CD4-positive, alpha-beta T cell (primary cell): Measurements from ENCODE around the gene HOXA5. TPM values are rescaled to one million over a fixed set of nuclear protein-coding genes. Genes with fewer than 3 reads are reported as not detected.
A peak's percentile ranks its signal among the peaks of the same experiment; 100 is the strongest.

Experiments
- ATAC-seq: fragments of 200-7000 bp; cut with Tn5 transposase; one replicate; pipeline ENCODE4 v1.10.0; 2022; ENCODE audit warnings: mild to moderate bottlenecking; ENCODE audit not compliant: poor library complexity
- CTCF ChIA-PET: fragments of 350-600 bp; sonication (Branson Sonifier 250); formaldehyde crosslinking; loops from one replicate; lab custom pipeline; 2021; ENCODE audit warnings: antibody characterized with exemption, inconsistent platforms; lab: Charles Lee
- POLR2A ChIA-PET: fragments of 350-600 bp; sonication (Branson Sonifier 250); formaldehyde crosslinking; loops from one replicate; lab custom pipeline; 2021; ENCODE audit warnings: antibody characterized with exemption, inconsistent platforms; lab: Charles Lee
- DNase-seq, 14 experiments: peaks; one replicate each; pipeline ENCODE4 v3.0.0-alpha.2; 2013 to 2020; ENCODE audit warnings: mixed read lengths in 2 of 14
- H3K27ac ChIP-seq, 2 donors: one replicate each; pipeline versions ENCODE4 v1.5.1 to v1.7.0; 2013; ENCODE audit warnings: low read length in 2 of 2, low read depth in 1 of 2, mild to moderate bottlenecking in 1 of 2
- H3K27me3 ChIP-seq, 2 experiments: 1 replicate in 1 of 2; 2 replicates in 1 of 2; pipeline versions ENCODE4 v1.6.1 to v1.7.0; 2013; ENCODE audit warnings: low read length in 2 of 2, control low read depth in 1 of 2, mild to moderate bottlenecking in 1 of 2, moderate library complexity in 1 of 2; ENCODE audit not compliant: insufficient read depth in 2 of 2, control insufficient read depth in 1 of 2
- H3K36me3 ChIP-seq: one replicate; pipeline ENCODE4 v1.6.1; 2013; ENCODE audit warnings: low read length, control low read depth; ENCODE audit not compliant: insufficient read depth
- H3K4me1 ChIP-seq: one replicate; pipeline ENCODE4 v1.6.1; 2013; ENCODE audit warnings: low read length, control low read depth; ENCODE audit not compliant: insufficient read depth
- H3K4me3 ChIP-seq: one replicate; pipeline ENCODE4 v1.5.1; 2013; ENCODE audit warnings: mild to moderate bottlenecking, low read length, moderate library complexity
- H3K9me3 ChIP-seq, 2 experiments: 1 replicate in 1 of 2; 2 replicates in 1 of 2; pipeline versions ENCODE4 v1.6.1 to v1.7.0; 2013; ENCODE audit warnings: low read length in 2 of 2, mild to moderate bottlenecking in 2 of 2, control low read depth in 1 of 2, moderate library complexity in 1 of 2; ENCODE audit not compliant: control insufficient read depth in 1 of 2, insufficient read depth in 1 of 2
- H3K27ac Mint-ChIP-seq: one replicate; pipeline ENCODE4 v1.8.0; 2020; ENCODE audit warnings: mixed read lengths
- H3K27me3 Mint-ChIP-seq: one replicate; pipeline ENCODE4 v1.8.0; 2021; ENCODE audit warnings: mixed read lengths
- H3K36me3 Mint-ChIP-seq: one replicate; pipeline ENCODE4 v1.8.0; 2021; ENCODE audit warnings: low read depth, mixed read lengths
- H3K4me1 Mint-ChIP-seq: one replicate; pipeline ENCODE4 v1.8.0; 2021; ENCODE audit warnings: low read depth, mixed read lengths
- H3K4me3 Mint-ChIP-seq: one replicate; pipeline ENCODE4 v1.8.0; 2020; ENCODE audit warnings: mild to moderate bottlenecking, mixed read lengths
- H3K9me3 Mint-ChIP-seq: one replicate; pipeline ENCODE4 v1.8.0; 2020; ENCODE audit warnings: mixed read lengths
- CTCF ChIP-seq: fragments of 200-600 bp; IDR thresholded peaks from one replicate; pipeline ENCODE4 v1.8.0; 2022; ENCODE audit warnings: antibody characterized with exemption, mild to moderate bottlenecking
- intact Hi-C, 2 experiments: fragments of 100-400 bp; cut with DNase I in 1 of 2; cut with micrococcal nuclease in 1 of 2; formaldehyde crosslinking; loops; one replicate each; pipeline versions ENCODE4 v1.15.1 to v1.9.0; 2023 to 2025; cut with DNase I, micrococcal nuclease
- total RNA-seq, 174 experiments: library from RNA in 2 of 174; stranded (reverse) in 2 of 174; gene quantifications; one replicate each; pipeline ENCODE4 v1.2.3 and lab custom pipeline; 2021 to 2026

HOXA5 gene
- total RNA-seq, 2 experiments from 2014 or later, result not detected

GRCh38 chr7:27101171-27101956 is 42.1 kb downstream of the HOXA5 start:
- DNase-seq (no peak), ATAC-seq (no peak)
- peaks cover 38% of the 10 kb centered on the region for H3K4me1 ChIP-seq
- H3K36me3 ChIP-seq, result no peaks in the 10 kb centered on the region
- Mint-ChIP-seq H3K4me3 (peak overlapping the region; percentile 1), H3K36me3 (no peaks in the 10 kb centered on the region), H3K27me3 (peaks cover 94% of the 10 kb centered on the region), H3K27ac (no peak overlapping the region), H3K9me3 (no peaks in the 10 kb centered on the region), H3K4me1 (peaks cover 28% of the 10 kb centered on the region)
- CTCF ChIA-PET, result no interaction called here
- H3K4me3 ChIP-seq, result no peak overlapping the region
- H3K9me3 ChIP-seq, result peaks cover 0 to 23% of the 10 kb centered on the region in 2 experiments
- no peak overlapping the region for H3K27ac ChIP-seq
- POLR2A ChIA-PET, result no interaction called here
- H3K27me3 ChIP-seq, result peaks cover 73 to 80% of the 10 kb centered on the region in 2 experiments
- TF ChIP-seq CTCF, result no peak
- intact Hi-C loops, result no loop called here

- intact Hi-C loops, result no loop called here
These were observed 42.7 kb downstream of the HOXA5 start for GRCh38 chr7:27100694-27101170.

More at GRCh38 chr7:27100694-27101170, 42.7 kb downstream of the HOXA5 start:
- Mint-ChIP-seq H3K9me3 (no peaks in the 10 kb centered on the region), H3K4me3 (no peak overlapping the region), H3K27ac (no peak overlapping the region), H3K27me3 (peaks cover 91% of the 10 kb centered on the region), H3K36me3 (no peaks in the 10 kb centered on the region), H3K4me1 (peaks cover 28% of the 10 kb centered on the region)
- H3K27me3 ChIP-seq, result peaks cover 70 to 79% of the 10 kb centered on the region in 2 experiments
- H3K4me3 ChIP-seq, result no peak overlapping the region
- no peak overlapping the region for H3K27ac ChIP-seq
- CTCF ChIA-PET, result no interaction called here
- H3K9me3 ChIP-seq, result peaks cover 0 to 21% of the 10 kb centered on the region in 2 experiments
- DNase-seq, result no peak
- POLR2A ChIA-PET, result no interaction called here
- TF ChIP-seq CTCF, result no peak
- no peak for ATAC-seq
- H3K4me1 ChIP-seq, result peaks cover 41% of the 10 kb centered on the region
- H3K36me3 ChIP-seq, result no peaks in the 10 kb centered on the region
